CD14-positive monocyte (primary cell): ENCODE measurements around the gene HDHD5. TPM values are rescaled to one million over a fixed set of nuclear protein-coding genes. Genes with fewer than 3 reads are reported as not detected.

Source experiments
- DNase-seq, 3 donors: peaks; one replicate each; pipeline ENCODE4 v3.0.0-alpha.2; 2011 to 2022
- H2AFZ ChIP-seq: 2 replicates; pipeline ENCODE4 v1.6.0; 2012; ENCODE audit warnings: mild to moderate bottlenecking, low read depth, low read length, inconsistent platforms; ENCODE audit not compliant: insufficient read depth, poor library complexity, severe bottlenecking
- H3K27ac ChIP-seq, 2 donors: 1 replicate in 1 of 2; 2 replicates in 1 of 2; pipeline ENCODE4 v1.5.1; 2012 to 2013; ENCODE audit warnings: low read length in 2 of 2, control low read depth in 1 of 2, inconsistent platforms in 1 of 2, low read depth in 1 of 2, mild to moderate bottlenecking in 1 of 2
- H3K27me3 ChIP-seq, 2 donors: one replicate each; pipeline versions ENCODE4 v1.6.0 to v1.6.1; 2011 to 2013; ENCODE audit warnings: low read length in 2 of 2; ENCODE audit not compliant: control insufficient read depth in 2 of 2, insufficient read depth in 2 of 2
- H3K36me3 ChIP-seq, 2 donors: replicated peaks in 1 of 2; 1 replicate in 1 of 2; 2 replicates in 1 of 2; pipeline versions ENCODE4 v1.5.1 to v1.6.1; 2012 to 2013; ENCODE audit warnings: low read length in 2 of 2, control low read depth in 1 of 2, inconsistent platforms in 1 of 2, mild to moderate bottlenecking in 1 of 2; ENCODE audit not compliant: insufficient read depth in 2 of 2, control insufficient read depth in 1 of 2
- H3K4me1 ChIP-seq, 2 donors: 1 replicate in 1 of 2; 2 replicates in 1 of 2; pipeline versions ENCODE4 v1.5.1 to v1.6.1; 2012 to 2013; ENCODE audit warnings: low read length in 2 of 2, control low read depth in 1 of 2, inconsistent platforms in 1 of 2, mild to moderate bottlenecking in 1 of 2, moderate library complexity in 1 of 2; ENCODE audit not compliant: insufficient read depth in 2 of 2, control insufficient read depth in 1 of 2
- H3K4me2 ChIP-seq: replicated peaks from 2 replicates; pipeline ENCODE3; 2012; ENCODE audit warnings: low read length, moderate library complexity, mild to moderate bottlenecking; ENCODE audit not compliant: poor library complexity, severe bottlenecking; ENCODE audit errors: extremely low read depth
- H3K4me3 ChIP-seq, 3 experiments: fragments of 200-600 bp in 1 of 3; sonication (generic) in 1 of 3; replicated peaks in 1 of 3; 1 replicate in 2 of 3; 2 replicates in 1 of 3; pipeline ENCODE4 v1.5.1; 2011 to 2013; ENCODE audit warnings: low read length in 3 of 3, mild to moderate bottlenecking in 3 of 3, control low read depth in 2 of 3, low read depth in 2 of 3, inconsistent platforms in 1 of 3, moderate library complexity in 1 of 3
- H3K79me2 ChIP-seq: 2 replicates; pipeline ENCODE4 v1.6.0; 2012; ENCODE audit warnings: mild to moderate bottlenecking, control low read depth, inconsistent platforms, low read length, moderate library complexity; ENCODE audit not compliant: insufficient read depth
- H3K9ac ChIP-seq: 2 replicates; pipeline ENCODE4 v1.6.0; 2017; ENCODE audit warnings: low read length, mild to moderate bottlenecking; ENCODE audit not compliant: insufficient read depth, poor library complexity, severe bottlenecking
- H3K9me3 ChIP-seq, 2 donors: replicated peaks in 1 of 2; 1 replicate in 1 of 2; 2 replicates in 1 of 2; pipeline versions ENCODE4 v1.5.1 to v1.6.1; 2012 to 2013; ENCODE audit warnings: low read length in 2 of 2, control low read depth in 1 of 2; ENCODE audit not compliant: control insufficient read depth in 1 of 2, insufficient read depth in 1 of 2
- H4K20me1 ChIP-seq: 2 replicates; pipeline ENCODE4 v1.6.0; 2012; ENCODE audit warnings: mild to moderate bottlenecking, low read length, control low read depth, moderate library complexity; ENCODE audit not compliant: insufficient read depth
- H3K27ac Mint-ChIP-seq, 7 donors: one replicate each; pipeline ENCODE4 v1.8.0; 2020; ENCODE audit warnings: mild to moderate bottlenecking in 7 of 7, mixed read lengths in 7 of 7, moderate library complexity in 6 of 7, inconsistent platforms in 2 of 7
- H3K27me3 Mint-ChIP-seq, 3 donors: one replicate each; pipeline ENCODE4 v1.8.0; 2021 to 2022; ENCODE audit warnings: low read depth in 3 of 3, mild to moderate bottlenecking in 3 of 3, mixed read lengths in 3 of 3, moderate library complexity in 3 of 3, inconsistent platforms in 1 of 3
- H3K36me3 Mint-ChIP-seq, 2 donors: one replicate each; pipeline ENCODE4 v1.8.0; 2020; ENCODE audit warnings: mixed read lengths in 2 of 2, inconsistent platforms in 1 of 2, mild to moderate bottlenecking in 1 of 2
- H3K4me1 Mint-ChIP-seq: one replicate; pipeline ENCODE4 v1.8.0; 2020; ENCODE audit warnings: mild to moderate bottlenecking, mixed read lengths
- H3K4me3 Mint-ChIP-seq, 2 donors: one replicate each; pipeline ENCODE4 v1.8.0; 2020; ENCODE audit warnings: mild to moderate bottlenecking in 2 of 2, mixed read lengths in 2 of 2, moderate library complexity in 1 of 2
- H3K9me3 Mint-ChIP-seq, 7 donors: one replicate each; pipeline ENCODE4 v1.8.0; 2020 to 2022; ENCODE audit warnings: mixed read lengths in 7 of 7, mild to moderate bottlenecking in 6 of 7, moderate library complexity in 6 of 7, inconsistent platforms in 2 of 7
- CTCF ChIP-seq: fragments of 200-600 bp; IDR thresholded peaks from one replicate; pipeline ENCODE4 v1.8.0; 2022; ENCODE audit warnings: antibody characterized with exemption, mild to moderate bottlenecking
- WGBS: methylation state at CpG from one replicate; pipeline ENCODE4 v1.1.5; 2013; ENCODE audit warnings: missing lambda C conversion rate; ENCODE audit not compliant: insufficient coverage; 5-methylcytosine and 5-hydroxymethylcytosine counted together
- intact Hi-C, 2 donors: fragments of 100-400 bp; cut with micrococcal nuclease; formaldehyde crosslinking; loops; one replicate each; pipeline versions ENCODE4 v1.15.0 to v1.15.1; 2023
- polyA plus RNA-seq, 3 donors: library from polyadenylated mRNA; depleted of rRNA in 1 of 3; unstranded in 2 of 3; stranded (reverse) in 1 of 3; fragments of 300-500 nt in 2 of 3; fragments of >200 nt in 1 of 3; fragmentation: Illumina TruSeq in 2 of 3; gene quantifications; 1 replicate in 2 of 3; 2 replicates in 1 of 3; pipeline ENCODE4 v1.2.3, GENCODE V29; 2012 to 2021

The HDHD5 gene
- polyA plus RNA-seq, 3 donors = 75.9 to 119 (median 79.9) TPM

- peaks cover 0 to 2% (median 2%) of the 10 kb centered on the region in 3 donors for H3K27me3 Mint-ChIP-seq
- Histone ChIP-seq H3K9ac (peak overlapping the region; percentile 6), H3K79me2 (peaks cover 81% of the 10 kb centered on the region), H3K4me3 (peak overlapping the region in 1 of 3 experiments; percentile 57), H3K36me3 (peaks cover 84 to 91% of the 10 kb centered on the region in 2 donors), H2AFZ (no peak overlapping the region), H3K9me3 (no peaks in the 10 kb centered on the region), H3K4me1 (peaks cover 100% of the 10 kb centered on the region in 2 donors), H3K27me3 (no peaks in the 10 kb centered on the region), H3K4me2 (peak overlapping the region; percentile 54), H3K27ac (peak overlapping the region; percentile 80 to 87), H4K20me1 (peaks cover 80% of the 10 kb centered on the region)
- H3K9me3 Mint-ChIP-seq = peaks cover 0 to 3% (median 0%) of the 10 kb centered on the region in 7 donors
- H3K36me3 Mint-ChIP-seq = peaks cover 76 to 91% of the 10 kb centered on the region in 2 donors
- peak; percentile 57 to 82 (median 65) for DNase-seq
- H3K27ac Mint-ChIP-seq = peak overlapping the region; percentile 78 to 97 (median 94)
- intact Hi-C loops = loop anchor here (2.0 to 10.0 kb wide), 4 partner anchors 15 to 673 kb away; partner anchors contain the start of gene BID (in 1 of the 2)
- peaks cover 94% of the 10 kb centered on the region for H3K4me1 Mint-ChIP-seq
- peak overlapping the region; percentile 34 to 48 for H3K4me3 Mint-ChIP-seq
- 67% methylated on average over 12 of the region's 14 CpGs for WGBS
- TF ChIP-seq CTCF = no peak
Measured at GRCh38 chr22:17101475-17102296, 57.4 kb downstream of the HDHD5 start.

- no peak for DNase-seq
- Mint-ChIP-seq H3K27ac (peak overlapping the region; percentile 78 to 97 (median 94)), H3K4me1 (peaks cover 94% of the 10 kb centered on the region), H3K9me3 (peaks cover 0 to 3% (median 0%) of the 10 kb centered on the region in 7 donors), H3K27me3 (peaks cover 0 to 2% (median 2%) of the 10 kb centered on the region in 3 donors), H3K36me3 (peaks cover 72 to 91% of the 10 kb centered on the region in 2 donors), H3K4me3 (peak overlapping the region; percentile 51 to 75)
- Histone ChIP-seq H4K20me1 (peaks cover 88% of the 10 kb centered on the region), H3K4me1 (peaks cover 100% of the 10 kb centered on the region in 2 donors), H3K9ac (no peak overlapping the region), H3K79me2 (peaks cover 92% of the 10 kb centered on the region), H2AFZ (no peak overlapping the region), H3K4me2 (peak overlapping the region; percentile 54), H3K27ac (peak overlapping the region; percentile 80 to 87), H3K27me3 (no peaks in the 10 kb centered on the region), H3K36me3 (peaks cover 78 to 88% of the 10 kb centered on the region in 2 donors), H3K9me3 (no peaks in the 10 kb centered on the region), H3K4me3 (peak overlapping the region in 1 of 3 experiments; percentile 57)
- intact Hi-C loops = loop anchor here (2.0 to 10.0 kb wide), 4 partner anchors 14 to 674 kb away; partner anchors contain the start of gene BID (in 1 of the 2)
- no peak for TF ChIP-seq CTCF
- 19% methylated on average over 6 of the region's 6 CpGs for WGBS
Measured at GRCh38 chr22:17100621-17101020, 58.5 kb downstream of the HDHD5 start.
